Neutrophil (primary cell): Measurements from ENCODE around the gene HDAC3.

Source experiments
- H3K27ac ChIP-seq: fragments of 200-600 bp; sonication (generic); 2 replicates; pipeline ENCODE4 v1.5.1; 2016; ENCODE audit warnings: mild to moderate bottlenecking, moderate library complexity
- H3K27me3 ChIP-seq: fragments of 200-600 bp; sonication (generic); 2 replicates; pipeline ENCODE4 v1.6.0; 2016; ENCODE audit warnings: mild to moderate bottlenecking
- H3K36me3 ChIP-seq: fragments of 200-600 bp; sonication (generic); 2 replicates; pipeline ENCODE4 v1.5.1; 2017
- H3K4me1 ChIP-seq, 2 experiments: fragments of 200-600 bp in 1 of 2; sonication (generic) in 1 of 2; 1 replicate in 1 of 2; 2 replicates in 1 of 2; pipeline versions ENCODE4 v1.5.1 to v1.6.1; 2013 to 2016; ENCODE audit warnings: low read depth in 1 of 2, low read length in 1 of 2, mild to moderate bottlenecking in 1 of 2, moderate library complexity in 1 of 2; ENCODE audit not compliant: control insufficient read depth in 1 of 2, insufficient read depth in 1 of 2
- H3K4me3 ChIP-seq, 2 experiments: fragments of 200-600 bp in 1 of 2; sonication (generic) in 1 of 2; 1 replicate in 1 of 2; 2 replicates in 1 of 2; pipeline ENCODE4 v1.5.1; 2013 to 2016; ENCODE audit warnings: low read depth in 1 of 2, low read length in 1 of 2, mild to moderate bottlenecking in 1 of 2, moderate library complexity in 1 of 2
- H3K9me3 ChIP-seq: fragments of 200-600 bp; sonication (generic); 2 replicates; pipeline ENCODE4 v1.5.1; 2016
- TF ChIP-seq, protein P1 (sequence below): fragments of 200-600 bp; sonication (generic); IDR thresholded peaks from 2 replicates; pipeline ENCODE4 v1.5.1; 2016; ENCODE audit warnings: antibody characterized with exemption

HDAC3 gene

DNA sequence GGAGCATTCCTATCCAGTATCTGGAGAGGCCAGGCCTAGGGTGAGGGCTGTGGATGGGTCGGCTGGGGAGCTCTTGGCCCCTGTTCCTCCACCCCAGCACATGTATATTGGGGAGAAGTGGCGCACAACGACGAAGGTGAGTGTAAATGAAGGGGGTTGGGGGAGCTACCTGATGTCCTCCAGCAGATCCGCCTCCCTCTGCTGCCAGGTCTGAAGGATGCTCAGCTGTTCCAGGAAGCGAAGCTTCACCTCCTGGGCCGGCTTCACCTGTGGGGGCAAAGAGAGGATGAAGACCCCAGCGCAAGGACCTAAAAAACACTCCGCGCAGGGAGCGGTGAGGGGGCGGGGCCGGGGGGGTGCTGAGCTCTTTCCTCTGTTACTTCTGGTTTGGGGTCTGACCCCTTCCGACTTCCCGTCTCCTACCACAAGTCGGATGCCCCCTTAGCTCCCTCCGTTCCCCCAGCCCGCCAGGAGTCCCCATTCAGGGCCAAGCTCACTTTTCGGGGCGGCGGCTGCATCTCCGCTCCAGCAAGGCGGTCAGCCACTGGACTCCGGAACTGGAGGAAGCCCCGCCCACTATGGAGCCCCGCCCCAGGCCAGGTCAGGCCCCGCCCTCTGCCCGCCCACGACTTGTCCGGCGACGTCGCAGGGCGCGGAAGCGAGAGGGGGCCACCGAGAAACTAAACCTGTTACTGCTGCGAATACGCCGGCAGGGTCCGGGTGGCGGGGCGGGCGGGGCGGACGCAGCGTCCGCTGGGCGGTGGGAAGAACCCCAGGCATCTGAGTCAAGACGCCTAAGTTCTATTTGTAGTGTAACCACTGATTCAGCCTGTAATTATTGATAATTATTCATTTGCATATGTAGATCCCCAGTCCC is 14.4 kb upstream of the HDAC3 start, which contains the start of gene FCHSD1:
TSS of gene FCHSD1 (minus strand) at position 568 of the 877 bp plus-strand sequence. CDS start at position 518, 50 bp downstream.
- Histone ChIP-seq H3K27ac (peak within 1 kb of the TSS; percentile 54), H3K4me3 (peak within 1 kb of the TSS; percentile 73 to 82), H3K27me3 (no peaks in the 10 kb centered on the region), H3K9me3 (no peaks in the 10 kb centered on the region), H3K36me3 (peaks cover 68% of the 10 kb centered on the region), H3K4me1 (peaks cover 14 to 26% of the 10 kb centered on the region in 2 experiments)
- TF ChIP-seq, protein P1, sequence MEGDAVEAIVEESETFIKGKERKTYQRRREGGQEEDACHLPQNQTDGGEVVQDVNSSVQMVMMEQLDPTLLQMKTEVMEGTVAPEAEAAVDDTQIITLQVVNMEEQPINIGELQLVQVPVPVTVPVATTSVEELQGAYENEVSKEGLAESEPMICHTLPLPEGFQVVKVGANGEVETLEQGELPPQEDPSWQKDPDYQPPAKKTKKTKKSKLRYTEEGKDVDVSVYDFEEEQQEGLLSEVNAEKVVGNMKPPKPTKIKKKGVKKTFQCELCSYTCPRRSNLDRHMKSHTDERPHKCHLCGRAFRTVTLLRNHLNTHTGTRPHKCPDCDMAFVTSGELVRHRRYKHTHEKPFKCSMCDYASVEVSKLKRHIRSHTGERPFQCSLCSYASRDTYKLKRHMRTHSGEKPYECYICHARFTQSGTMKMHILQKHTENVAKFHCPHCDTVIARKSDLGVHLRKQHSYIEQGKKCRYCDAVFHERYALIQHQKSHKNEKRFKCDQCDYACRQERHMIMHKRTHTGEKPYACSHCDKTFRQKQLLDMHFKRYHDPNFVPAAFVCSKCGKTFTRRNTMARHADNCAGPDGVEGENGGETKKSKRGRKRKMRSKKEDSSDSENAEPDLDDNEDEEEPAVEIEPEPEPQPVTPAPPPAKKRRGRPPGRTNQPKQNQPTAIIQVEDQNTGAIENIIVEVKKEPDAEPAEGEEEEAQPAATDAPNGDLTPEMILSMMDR: peak; percentile 40

DNA sequence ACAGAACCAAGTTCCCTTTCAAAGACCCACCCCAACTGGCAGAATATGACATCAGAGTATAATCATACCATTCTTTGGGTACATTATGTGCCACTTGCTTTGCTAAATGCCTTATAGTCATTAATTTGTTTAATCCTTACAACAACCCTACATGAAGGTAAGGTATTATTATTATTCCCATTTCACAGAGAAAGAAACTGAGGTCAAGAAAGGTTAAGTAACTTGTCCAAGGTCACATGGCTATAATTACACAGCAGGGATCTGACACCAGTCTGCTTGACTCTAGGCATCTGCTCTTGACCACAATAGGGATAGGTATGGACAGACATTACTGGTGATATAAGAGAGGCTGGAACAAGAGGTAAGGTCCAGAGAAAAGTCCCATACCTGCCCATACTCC is 13.3 kb upstream of the HDAC3 start:
- no peaks in the 10 kb centered on the region for H3K27me3 ChIP-seq
- peaks cover 68% of the 10 kb centered on the region for H3K36me3 ChIP-seq
- peak overlapping the region in 1 of 2 experiments; percentile 73 for H3K4me3 ChIP-seq
- H3K27ac ChIP-seq: no peak overlapping the region
- TF ChIP-seq, protein P1: no peak
- no peaks in the 10 kb centered on the region for H3K9me3 ChIP-seq
- H3K4me1 ChIP-seq: peaks cover 14 to 26% of the 10 kb centered on the region in 2 experiments

DNA sequence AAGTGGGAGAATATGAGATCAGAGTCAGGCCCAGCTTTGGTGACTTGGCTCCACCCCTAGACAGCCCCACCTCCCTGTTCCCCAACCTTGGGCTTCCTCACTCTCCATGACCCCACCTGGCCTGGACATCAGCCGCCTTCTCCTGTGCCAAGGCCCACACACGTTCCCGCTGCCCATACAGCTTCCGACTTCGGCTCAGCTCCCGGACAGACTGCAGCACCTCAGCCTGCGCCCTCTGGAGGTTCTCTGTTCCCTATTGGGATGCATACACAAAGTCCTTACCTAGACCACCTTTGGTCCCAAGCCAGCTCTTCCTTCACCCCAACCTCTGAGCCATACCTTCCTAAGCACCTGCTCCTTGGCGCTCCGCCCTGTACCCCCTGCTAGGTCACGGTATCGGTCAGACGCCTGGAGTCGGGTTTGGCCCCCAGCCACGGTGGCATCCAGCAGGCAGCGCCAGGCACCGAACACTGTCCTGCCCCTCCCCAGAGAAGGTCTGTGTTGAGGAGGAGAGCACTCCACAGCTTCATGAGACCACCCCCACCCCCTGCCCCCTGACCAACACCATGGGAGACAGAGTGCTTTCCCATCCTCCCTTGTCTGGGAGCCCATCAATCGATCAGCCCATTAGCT is 12.5 kb upstream of the HDAC3 start:
- TF ChIP-seq, protein P1: no peak
- peaks cover 68% of the 10 kb centered on the region for H3K36me3 ChIP-seq
- no peaks in the 10 kb centered on the region for H3K27me3 ChIP-seq
- peaks cover 14 to 26% of the 10 kb centered on the region in 2 experiments for H3K4me1 ChIP-seq
- no peak overlapping the region for H3K27ac ChIP-seq
- no peak overlapping the region for H3K4me3 ChIP-seq
- H3K9me3 ChIP-seq: no peaks in the 10 kb centered on the region

DNA sequence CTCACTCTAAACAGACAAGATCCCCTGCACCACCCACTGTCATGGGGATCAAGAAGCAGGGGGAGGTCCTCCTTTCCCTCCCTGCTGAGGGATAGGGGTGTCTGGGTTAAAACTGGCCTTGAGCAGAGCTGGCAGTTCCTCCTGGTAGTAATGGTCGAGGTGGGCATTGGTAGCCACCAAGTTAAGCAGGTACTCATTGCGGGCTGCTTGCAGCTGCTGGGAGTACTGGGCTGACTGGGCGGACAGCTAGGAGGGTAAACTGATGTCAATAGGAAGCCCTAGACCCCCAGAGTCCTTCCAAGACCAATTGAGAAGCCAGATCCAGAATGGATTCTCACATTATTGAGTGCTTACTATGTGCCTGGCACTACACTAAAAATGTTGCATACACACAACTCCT is 11.2 kb upstream of the HDAC3 start:
- Histone ChIP-seq H3K4me1 (peaks cover 18 to 30% of the 10 kb centered on the region in 2 experiments), H3K27ac (no peak overlapping the region), H3K36me3 (peaks cover 68% of the 10 kb centered on the region), H3K9me3 (no peaks in the 10 kb centered on the region), H3K27me3 (no peaks in the 10 kb centered on the region), H3K4me3 (no peak overlapping the region)
- TF ChIP-seq, protein P1: no peak

DNA sequence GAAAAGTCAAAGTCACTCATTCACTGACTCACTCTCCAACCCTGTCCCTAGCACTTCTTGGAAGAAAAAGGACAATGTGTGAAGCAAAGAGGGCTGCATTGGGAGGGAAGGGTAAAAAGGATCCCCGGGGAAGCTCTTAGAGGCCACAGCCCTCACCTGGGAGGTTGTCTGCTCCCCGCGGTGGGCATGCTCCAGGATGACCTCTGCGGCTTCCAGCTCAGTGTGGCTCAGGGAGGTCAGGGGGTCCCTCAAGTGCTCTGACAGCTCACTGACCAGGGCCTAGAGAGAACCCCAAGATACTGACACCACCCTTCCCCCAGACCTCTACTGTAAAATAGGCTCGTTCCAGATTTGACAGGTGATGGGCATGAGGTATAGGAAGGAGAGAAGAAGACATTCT is 10.6 kb upstream of the HDAC3 start:
- Histone ChIP-seq H3K36me3 (peaks cover 69% of the 10 kb centered on the region), H3K27ac (no peak overlapping the region), H3K27me3 (no peaks in the 10 kb centered on the region), H3K4me1 (peaks cover 18 to 30% of the 10 kb centered on the region in 2 experiments), H3K4me3 (no peak overlapping the region), H3K9me3 (no peaks in the 10 kb centered on the region)
- TF ChIP-seq, protein P1: no peak
